ENCODE data around the gene SERPINE1.

SERPINE1 gene

DNA sequence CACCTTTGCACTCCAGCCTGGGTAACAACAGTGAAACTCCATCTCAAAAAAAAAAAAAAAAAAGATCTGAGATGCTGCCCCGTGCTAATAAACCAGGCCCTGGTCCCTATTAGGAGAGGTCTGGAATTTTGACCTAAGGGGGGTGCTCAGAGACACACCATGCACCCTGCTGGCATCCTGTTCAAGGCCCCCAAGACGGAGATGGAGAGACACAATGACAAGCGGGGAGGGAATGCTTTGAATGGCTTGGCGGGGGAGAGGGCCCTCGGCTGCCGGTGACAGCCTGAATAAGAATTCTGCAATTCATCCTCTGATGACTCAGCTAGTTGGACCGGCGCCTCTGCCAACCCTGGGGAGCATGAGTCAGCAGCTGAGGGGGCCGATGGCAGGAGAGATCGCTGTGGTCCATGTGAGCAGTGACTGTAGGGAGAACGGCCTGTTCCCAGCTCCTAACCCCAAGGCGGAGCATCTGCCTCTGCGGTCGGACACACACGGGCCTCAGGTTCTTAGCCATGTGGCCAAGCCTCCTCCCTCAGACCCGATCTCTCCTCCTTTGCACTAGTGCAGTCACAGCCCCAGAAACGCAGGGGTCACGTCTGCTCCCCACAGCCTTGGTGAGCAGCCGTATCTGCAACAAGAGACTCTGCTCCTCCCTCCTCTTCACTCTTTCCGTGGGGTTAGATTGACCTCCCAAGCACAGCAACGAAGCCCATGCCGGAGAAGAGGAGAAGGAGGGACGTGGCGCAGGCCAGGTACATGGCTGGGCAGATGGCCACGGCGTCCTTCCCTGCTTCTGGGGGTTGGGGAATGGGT lies 26.7 kb upstream of the SERPINE1 start (continued):
- no peak for TF ChIP-seq ZNF555 (tag by site-specific recombination; conservative IDR thresholded peaks at IDR 0.05)
- no peak for TF ChIP-seq RBAK (tag by site-specific recombination; IDR thresholded peaks at IDR 0.05)
- no peak for TF ChIP-seq ZNF248 (tag by site-specific recombination; IDR thresholded peaks at IDR 0.05)
- TF ChIP-seq ZBTB48 (tag by site-specific recombination; IDR thresholded peaks at IDR 0.05) = peak; percentile 68
- no peak for TF ChIP-seq ZNF707 (tag by site-specific recombination; IDR thresholded peaks at IDR 0.05)
- TF ChIP-seq ZNF184 (tag by site-specific recombination; IDR thresholded peaks at IDR 0.05) = no peak
- no peak for TF ChIP-seq ZNF155 (tag by site-specific recombination; IDR thresholded peaks at IDR 0.05)
- peak; percentile 49; the same call in 1 of the 2 replicates for TF ChIP-seq ZNF391 (tag by site-specific recombination; IDR thresholded peaks at IDR 0.05; ENCODE audit: borderline replicate concordance, low read depth)
- TF ChIP-seq HOXD13 (CRISPR knock-in tag; IDR thresholded peaks at IDR 0.05; ENCODE audit: borderline replicate concordance) = no peak
- peak; percentile 79; the same call in 1 of the 2 replicates for TF ChIP-seq ZFP37 (tag by site-specific recombination; IDR thresholded peaks at IDR 0.05)
- TF ChIP-seq YY1 (tag by site-specific recombination; IDR thresholded peaks at IDR 0.05) = no peak
- TF ChIP-seq ZNF169 (tag by site-specific recombination; IDR thresholded peaks at IDR 0.05) = no peak
- no peak for TF ChIP-seq ZNF837 (tag by site-specific recombination; IDR thresholded peaks at IDR 0.05)
- TF ChIP-seq GLIS2 (tag by site-specific recombination; IDR thresholded peaks at IDR 0.05) = peak; percentile 94
- TF ChIP-seq ZNF311 (tag by site-specific recombination; IDR thresholded peaks at IDR 0.05; ENCODE audit: borderline replicate concordance) = no peak
- TF ChIP-seq, protein P1, sequence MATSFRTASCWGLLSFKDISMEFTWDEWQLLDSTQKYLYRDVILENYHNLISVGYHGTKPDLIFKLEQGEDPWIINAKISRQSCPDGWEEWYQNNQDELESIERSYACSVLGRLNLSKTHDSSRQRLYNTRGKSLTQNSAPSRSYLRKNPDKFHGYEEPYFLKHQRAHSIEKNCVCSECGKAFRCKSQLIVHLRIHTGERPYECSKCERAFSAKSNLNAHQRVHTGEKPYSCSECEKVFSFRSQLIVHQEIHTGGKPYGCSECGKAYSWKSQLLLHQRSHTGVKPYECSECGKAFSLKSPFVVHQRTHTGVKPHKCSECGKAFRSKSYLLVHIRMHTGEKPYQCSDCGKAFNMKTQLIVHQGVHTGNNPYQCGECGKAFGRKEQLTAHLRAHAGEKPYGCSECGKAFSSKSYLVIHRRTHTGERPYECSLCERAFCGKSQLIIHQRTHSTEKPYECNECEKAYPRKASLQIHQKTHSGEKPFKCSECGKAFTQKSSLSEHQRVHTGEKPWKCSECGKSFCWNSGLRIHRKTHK (tag by site-specific recombination; IDR thresholded peaks at IDR 0.05) = no peak
- TF ChIP-seq ZNF571 (tag by site-specific recombination; IDR thresholded peaks at IDR 0.05) = no peak
- TF ChIP-seq, protein P2, sequence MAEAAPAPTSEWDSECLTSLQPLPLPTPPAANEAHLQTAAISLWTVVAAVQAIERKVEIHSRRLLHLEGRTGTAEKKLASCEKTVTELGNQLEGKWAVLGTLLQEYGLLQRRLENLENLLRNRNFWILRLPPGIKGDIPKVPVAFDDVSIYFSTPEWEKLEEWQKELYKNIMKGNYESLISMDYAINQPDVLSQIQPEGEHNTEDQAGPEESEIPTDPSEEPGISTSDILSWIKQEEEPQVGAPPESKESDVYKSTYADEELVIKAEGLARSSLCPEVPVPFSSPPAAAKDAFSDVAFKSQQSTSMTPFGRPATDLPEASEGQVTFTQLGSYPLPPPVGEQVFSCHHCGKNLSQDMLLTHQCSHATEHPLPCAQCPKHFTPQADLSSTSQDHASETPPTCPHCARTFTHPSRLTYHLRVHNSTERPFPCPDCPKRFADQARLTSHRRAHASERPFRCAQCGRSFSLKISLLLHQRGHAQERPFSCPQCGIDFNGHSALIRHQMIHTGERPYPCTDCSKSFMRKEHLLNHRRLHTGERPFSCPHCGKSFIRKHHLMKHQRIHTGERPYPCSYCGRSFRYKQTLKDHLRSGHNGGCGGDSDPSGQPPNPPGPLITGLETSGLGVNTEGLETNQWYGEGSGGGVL (tag by site-specific recombination; IDR thresholded peaks at IDR 0.05) = peak; percentile 81
- TF ChIP-seq, protein P3, sequence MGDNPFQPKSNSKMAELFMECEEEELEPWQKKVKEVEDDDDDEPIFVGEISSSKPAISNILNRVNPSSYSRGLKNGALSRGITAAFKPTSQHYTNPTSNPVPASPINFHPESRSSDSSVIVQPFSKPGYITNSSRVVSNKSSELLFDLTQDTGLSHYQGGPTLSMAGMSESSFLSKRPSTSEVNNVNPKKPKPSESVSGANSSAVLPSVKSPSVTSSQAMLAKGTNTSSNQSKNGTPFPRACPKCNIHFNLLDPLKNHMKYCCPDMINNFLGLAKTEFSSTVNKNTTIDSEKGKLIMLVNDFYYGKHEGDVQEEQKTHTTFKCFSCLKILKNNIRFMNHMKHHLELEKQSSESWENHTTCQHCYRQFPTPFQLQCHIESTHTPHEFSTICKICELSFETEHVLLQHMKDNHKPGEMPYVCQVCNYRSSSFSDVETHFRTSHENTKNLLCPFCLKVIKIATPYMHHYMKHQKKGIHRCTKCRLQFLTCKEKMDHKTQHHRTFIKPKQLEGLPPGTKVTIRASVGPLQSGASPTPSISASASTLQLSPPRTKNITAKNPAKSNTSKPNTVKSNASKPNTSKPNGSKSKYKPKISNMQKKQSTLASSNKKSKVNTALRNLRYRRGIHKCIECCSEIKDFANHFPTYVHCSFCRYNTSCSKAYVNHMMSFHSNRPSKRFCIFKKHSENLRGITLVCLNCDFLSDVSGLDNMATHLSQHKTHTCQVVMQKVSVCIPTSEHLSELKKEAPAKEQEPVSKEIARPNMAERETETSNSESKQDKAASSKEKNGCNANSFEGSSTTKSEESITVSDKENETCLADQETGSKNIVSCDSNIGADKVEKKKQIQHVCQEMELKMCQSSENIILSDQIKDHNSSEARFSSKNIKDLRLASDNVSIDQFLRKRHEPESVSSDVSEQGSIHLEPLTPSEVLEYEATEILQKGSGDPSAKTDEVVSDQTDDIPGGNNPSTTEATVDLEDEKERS (tag by site-specific recombination; IDR thresholded peaks at IDR 0.05) = no peak
- peak; percentile 63 for TF ChIP-seq KLF8 (tag by site-specific recombination; IDR thresholded peaks at IDR 0.05)
- no peak for TF ChIP-seq ZSCAN23 (tag by site-specific recombination; IDR thresholded peaks at IDR 0.05)
- TF ChIP-seq, protein P4, sequence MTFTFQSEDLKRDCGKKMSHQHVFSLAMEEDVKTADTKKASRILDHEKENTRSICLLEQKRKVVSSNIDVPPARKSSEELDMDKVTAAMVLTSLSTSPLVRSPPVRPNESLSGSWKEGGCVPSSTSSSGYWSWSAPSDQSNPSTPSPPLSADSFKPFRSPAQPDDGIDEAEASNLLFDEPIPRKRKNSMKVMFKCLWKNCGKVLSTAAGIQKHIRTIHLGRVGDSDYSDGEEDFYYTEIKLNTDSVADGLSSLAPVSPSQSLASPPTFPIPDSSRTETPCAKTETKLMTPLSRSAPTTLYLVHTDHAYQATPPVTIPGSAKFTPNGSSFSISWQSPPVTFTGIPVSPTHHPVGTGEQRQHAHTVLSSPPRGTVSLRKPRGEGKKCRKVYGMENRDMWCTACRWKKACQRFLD (tag by site-specific recombination; IDR thresholded peaks at IDR 0.05) = no peak
- TF ChIP-seq, protein P5, sequence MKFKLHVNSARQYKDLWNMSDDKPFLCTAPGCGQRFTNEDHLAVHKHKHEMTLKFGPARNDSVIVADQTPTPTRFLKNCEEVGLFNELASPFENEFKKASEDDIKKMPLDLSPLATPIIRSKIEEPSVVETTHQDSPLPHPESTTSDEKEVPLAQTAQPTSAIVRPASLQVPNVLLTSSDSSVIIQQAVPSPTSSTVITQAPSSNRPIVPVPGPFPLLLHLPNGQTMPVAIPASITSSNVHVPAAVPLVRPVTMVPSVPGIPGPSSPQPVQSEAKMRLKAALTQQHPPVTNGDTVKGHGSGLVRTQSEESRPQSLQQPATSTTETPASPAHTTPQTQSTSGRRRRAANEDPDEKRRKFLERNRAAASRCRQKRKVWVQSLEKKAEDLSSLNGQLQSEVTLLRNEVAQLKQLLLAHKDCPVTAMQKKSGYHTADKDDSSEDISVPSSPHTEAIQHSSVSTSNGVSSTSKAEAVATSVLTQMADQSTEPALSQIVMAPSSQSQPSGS (tag by site-specific recombination; IDR thresholded peaks at IDR 0.05; ENCODE audit: low read depth) = no peak
- no peak for TF ChIP-seq ZNF768 (tag by site-specific recombination; IDR thresholded peaks at IDR 0.05)
- no peak for TF ChIP-seq ZNF266 (tag by site-specific recombination; IDR thresholded peaks at IDR 0.05; ENCODE audit: low read depth)
- TF ChIP-seq ZBTB20 (tag by site-specific recombination; IDR thresholded peaks at IDR 0.05) = no peak
- TF ChIP-seq ZNF138 (tag by site-specific recombination; IDR thresholded peaks at IDR 0.05; ENCODE audit: borderline replicate concordance) = no peak
- TF ChIP-seq, protein P6, sequence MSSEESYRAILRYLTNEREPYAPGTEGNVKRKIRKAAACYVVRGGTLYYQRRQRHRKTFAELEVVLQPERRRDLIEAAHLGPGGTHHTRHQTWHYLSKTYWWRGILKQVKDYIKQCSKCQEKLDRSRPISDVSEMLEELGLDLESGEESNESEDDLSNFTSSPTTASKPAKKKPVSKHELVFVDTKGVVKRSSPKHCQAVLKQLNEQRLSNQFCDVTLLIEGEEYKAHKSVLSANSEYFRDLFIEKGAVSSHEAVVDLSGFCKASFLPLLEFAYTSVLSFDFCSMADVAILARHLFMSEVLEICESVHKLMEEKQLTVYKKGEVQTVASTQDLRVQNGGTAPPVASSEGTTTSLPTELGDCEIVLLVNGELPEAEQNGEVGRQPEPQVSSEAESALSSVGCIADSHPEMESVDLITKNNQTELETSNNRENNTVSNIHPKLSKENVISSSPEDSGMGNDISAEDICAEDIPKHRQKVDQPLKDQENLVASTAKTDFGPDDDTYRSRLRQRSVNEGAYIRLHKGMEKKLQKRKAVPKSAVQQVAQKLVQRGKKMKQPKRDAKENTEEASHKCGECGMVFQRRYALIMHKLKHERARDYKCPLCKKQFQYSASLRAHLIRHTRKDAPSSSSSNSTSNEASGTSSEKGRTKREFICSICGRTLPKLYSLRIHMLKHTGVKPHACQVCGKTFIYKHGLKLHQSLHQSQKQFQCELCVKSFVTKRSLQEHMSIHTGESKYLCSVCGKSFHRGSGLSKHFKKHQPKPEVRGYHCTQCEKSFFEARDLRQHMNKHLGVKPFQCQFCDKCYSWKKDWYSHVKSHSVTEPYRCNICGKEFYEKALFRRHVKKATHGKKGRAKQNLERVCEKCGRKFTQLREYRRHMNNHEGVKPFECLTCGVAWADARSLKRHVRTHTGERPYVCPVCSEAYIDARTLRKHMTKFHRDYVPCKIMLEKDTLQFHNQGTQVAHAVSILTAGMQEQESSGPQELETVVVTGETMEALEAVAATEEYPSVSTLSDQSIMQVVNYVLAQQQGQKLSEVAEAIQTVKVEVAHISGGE (tag by site-specific recombination; conservative IDR thresholded peaks at IDR 0.05; ENCODE audit: low read depth) = no peak

All from HEK293 (cell line).